Right hindlimb (tissue), 1 donor: Measurements from ENCODE around the gene TTLL9.

Source experiments
- DNase-seq: peaks from one replicate; pipeline ENCODE4 v3.0.0-alpha.2; 2018

The TTLL9 gene

GRCh38 chr20:31988430-31989015, 118.1 kb downstream of the TTLL9 start:
- no peak for DNase-seq

GRCh38 chr20:31989030-31989645, 118.7 kb downstream of the TTLL9 start:
- DNase-seq, result no peak

GRCh38 chr20:31990641-31991338, 120.4 kb downstream of the TTLL9 start:
- DNase-seq, result no peak

GRCh38 chr20:31991339-31991705, 120.9 kb downstream of the TTLL9 start:
- DNase-seq, result no peak

GRCh38 chr20:31992086-31992485, 121.7 kb downstream of the TTLL9 start:
- DNase-seq, result no peak
